GM23338 (cell line): ENCODE measurements around the gene CADPS2. TPM values are rescaled to one million over a fixed set of nuclear protein-coding genes. Genes with fewer than 3 reads are reported as not detected.

Source experiments
- ATAC-seq: fragments of 200-7000 bp; cut with Tn5 transposase; 3 replicates; pipeline ENCODE4 v1.9.1; 2020
- DNase-seq: peaks from one replicate; pipeline ENCODE4 v3.0.0-alpha.2; 2015; ENCODE audit warnings: low spot score
- H2AFZ ChIP-seq: fragments of 200-600 bp; sonication (generic); 2 replicates; pipeline ENCODE4 v1.8.0; 2016; ENCODE audit warnings: antibody characterized with exemption, mild to moderate bottlenecking, moderate library complexity
- H3F3A ChIP-seq: fragments of 200-600 bp; sonication (generic); replicated peaks from 2 replicates; pipeline ENCODE4 v1.8.0; 2017; ENCODE audit warnings: antibody characterized with exemption, mixed run types, low read depth
- H3K27ac ChIP-seq: fragments of 200-600 bp; sonication (generic); 2 replicates; pipeline ENCODE4 v1.6.1; 2016; ENCODE audit warnings: low read depth
- H3K27me3 ChIP-seq: fragments of 200-600 bp; sonication (generic); 2 replicates; pipeline ENCODE4 v1.8.0; 2016; ENCODE audit warnings: mild to moderate bottlenecking, mixed run types, moderate library complexity; ENCODE audit not compliant: insufficient read depth
- H3K36me3 ChIP-seq: fragments of 200-600 bp; sonication (generic); 2 replicates; pipeline ENCODE4 v1.8.0; 2016; ENCODE audit warnings: mild to moderate bottlenecking; ENCODE audit not compliant: insufficient read depth
- H3K4me1 ChIP-seq: fragments of 200-600 bp; sonication (generic); 2 replicates; pipeline ENCODE4 v1.8.0; 2016; ENCODE audit warnings: mild to moderate bottlenecking, moderate library complexity; ENCODE audit not compliant: insufficient read depth
- H3K4me2 ChIP-seq: fragments of 200-600 bp; sonication (generic); 2 replicates; pipeline ENCODE4 v1.7.1; 2017; ENCODE audit warnings: mixed run types
- H3K4me3 ChIP-seq: fragments of 200-600 bp; sonication (generic); 2 replicates; pipeline ENCODE4 v1.6.1; 2016; ENCODE audit warnings: mixed run types
- H3K79me2 ChIP-seq: fragments of 200-600 bp; sonication (generic); replicated peaks from 2 replicates; pipeline ENCODE4 v1.8.0; 2017; ENCODE audit warnings: mild to moderate bottlenecking; ENCODE audit not compliant: insufficient read depth
- H3K9me2 ChIP-seq: fragments of 200-600 bp; sonication (generic); 2 replicates; pipeline ENCODE4 v1.8.0; 2017; ENCODE audit not compliant: insufficient read depth
- H4K20me1 ChIP-seq: fragments of 200-600 bp; sonication (generic); replicated peaks from 2 replicates; pipeline ENCODE4 v1.8.0; 2017; ENCODE audit warnings: mild to moderate bottlenecking; ENCODE audit not compliant: insufficient read depth
- H3K27ac Mint-ChIP-seq: 2 replicates; pipeline ENCODE4 v1.8.0; 2020; ENCODE audit warnings: inconsistent platforms, mild to moderate bottlenecking, moderate library complexity, mixed read lengths
- H3K27me3 Mint-ChIP-seq: 3 replicates; pipeline ENCODE4 v1.8.0; 2022; ENCODE audit warnings: low read depth, mild to moderate bottlenecking, moderate library complexity, mixed read lengths, inconsistent platforms; ENCODE audit not compliant: insufficient read depth, poor library complexity
- H3K36me3 Mint-ChIP-seq: 3 replicates; pipeline ENCODE4 v1.8.0; 2021; ENCODE audit warnings: low read depth, mild to moderate bottlenecking, inconsistent platforms, moderate library complexity, mixed read lengths
- H3K4me1 Mint-ChIP-seq: 3 replicates; pipeline ENCODE4 v1.8.0; 2020; ENCODE audit warnings: mild to moderate bottlenecking, inconsistent platforms, mixed read lengths
- H3K4me3 Mint-ChIP-seq: 3 replicates; pipeline ENCODE4 v1.8.0; 2021; ENCODE audit warnings: moderate library complexity, mild to moderate bottlenecking, inconsistent platforms, mixed read lengths
- H3K9me3 Mint-ChIP-seq: 3 replicates; pipeline ENCODE4 v1.8.0; 2020; ENCODE audit warnings: moderate library complexity, mild to moderate bottlenecking, inconsistent platforms, mixed read lengths
- CREB1 ChIP-seq: fragments of 250-450 bp; sonication (Bioruptor Pico); IDR thresholded peaks from 2 replicates; pipeline ENCODE4 v1.5.0; 2020; ENCODE audit warnings: low read depth, mild to moderate bottlenecking, moderate library complexity
- CTCF ChIP-seq, 2 experiments: fragments of 200-600 bp in 1 of 2; sonication (generic) in 1 of 2; conservative IDR thresholded peaks; 2 replicates each; pipeline versions ENCODE4 v1.5.1 to v1.6.1; 2016 to 2017; ENCODE audit warnings: antibody characterized with exemption in 2 of 2, low read depth in 2 of 2, mild to moderate bottlenecking in 2 of 2, moderate library complexity in 1 of 2
- ETS1 ChIP-seq: IDR thresholded peaks from 2 replicates; pipeline ENCODE4 v1.6.1; 2016; ENCODE audit warnings: antibody characterized with exemption
- EZH2 ChIP-seq: fragments of 200-600 bp; sonication (generic); IDR thresholded peaks from one replicate; pipeline ENCODE4 v1.8.0; 2017; ENCODE audit warnings: antibody characterized with exemption, mild to moderate bottlenecking, low read depth; ENCODE audit not compliant: unreplicated experiment
- EZH2phosphoT487 ChIP-seq: fragments of 200-600 bp; sonication (generic); IDR thresholded peaks from one replicate; pipeline ENCODE4 v1.8.1; 2018; ENCODE audit warnings: antibody characterized with exemption; ENCODE audit not compliant: unreplicated experiment
- JUNB ChIP-seq: IDR thresholded peaks from one replicate; pipeline ENCODE4 v1.6.1; 2016; ENCODE audit warnings: antibody characterized with exemption; ENCODE audit not compliant: unreplicated experiment
- NANOG ChIP-seq: IDR thresholded peaks from 2 replicates; pipeline ENCODE4 v1.6.1; 2016; ENCODE audit warnings: antibody characterized with exemption, borderline replicate concordance
- POLR2AphosphoS5 ChIP-seq: IDR thresholded peaks from 2 replicates; pipeline ENCODE4 v1.6.1; 2016; ENCODE audit warnings: antibody characterized with exemption, low read depth
- REST ChIP-seq: IDR thresholded peaks from one replicate; pipeline ENCODE4 v1.6.1; 2018; ENCODE audit warnings: antibody characterized with exemption; ENCODE audit not compliant: unreplicated experiment
- STAT1 ChIP-seq: IDR thresholded peaks from one replicate; pipeline ENCODE4 v1.6.1; 2016; ENCODE audit warnings: antibody characterized with exemption; ENCODE audit not compliant: unreplicated experiment
- ZNF114 ChIP-seq: fragments of 250-450 bp; sonication (Bioruptor Pico); IDR thresholded peaks from 2 replicates; pipeline ENCODE4 v1.5.0; 2020; ENCODE audit warnings: mild to moderate bottlenecking, moderate library complexity
- ZNF331 ChIP-seq: fragments of 250-450 bp; sonication (Bioruptor Pico); IDR thresholded peaks from 2 replicates; pipeline ENCODE4 v1.5.0; 2020; ENCODE audit warnings: low read depth, mild to moderate bottlenecking, moderate library complexity
- polyA plus RNA-seq: library from polyadenylated mRNA; unstranded; fragments of >200 nt; fragmentation: Nextera tagmentation; extraction: Ambion mirVana; gene quantifications from 2 replicates; pipeline ENCODE4 v1.2.1, GENCODE V29; 2016
- total RNA-seq: library from RNA; depleted of rRNA; stranded (reverse); fragments of >200 nt; shearing (Covaris generic); gene quantifications from 2 replicates; pipeline ENCODE4 v1.2.3, GENCODE V29; 2014
- TF ChIP-seq, protein P1 (sequence below): fragments of 250-450 bp; sonication (Bioruptor Pico); IDR thresholded peaks from 2 replicates; pipeline ENCODE4 v1.5.0; 2020; ENCODE audit warnings: mild to moderate bottlenecking, moderate library complexity

The CADPS2 gene
- total and polyA plus RNA-seq, 2 experiments from 2014 or later = 16.3 to 36.9 TPM

DNA sequence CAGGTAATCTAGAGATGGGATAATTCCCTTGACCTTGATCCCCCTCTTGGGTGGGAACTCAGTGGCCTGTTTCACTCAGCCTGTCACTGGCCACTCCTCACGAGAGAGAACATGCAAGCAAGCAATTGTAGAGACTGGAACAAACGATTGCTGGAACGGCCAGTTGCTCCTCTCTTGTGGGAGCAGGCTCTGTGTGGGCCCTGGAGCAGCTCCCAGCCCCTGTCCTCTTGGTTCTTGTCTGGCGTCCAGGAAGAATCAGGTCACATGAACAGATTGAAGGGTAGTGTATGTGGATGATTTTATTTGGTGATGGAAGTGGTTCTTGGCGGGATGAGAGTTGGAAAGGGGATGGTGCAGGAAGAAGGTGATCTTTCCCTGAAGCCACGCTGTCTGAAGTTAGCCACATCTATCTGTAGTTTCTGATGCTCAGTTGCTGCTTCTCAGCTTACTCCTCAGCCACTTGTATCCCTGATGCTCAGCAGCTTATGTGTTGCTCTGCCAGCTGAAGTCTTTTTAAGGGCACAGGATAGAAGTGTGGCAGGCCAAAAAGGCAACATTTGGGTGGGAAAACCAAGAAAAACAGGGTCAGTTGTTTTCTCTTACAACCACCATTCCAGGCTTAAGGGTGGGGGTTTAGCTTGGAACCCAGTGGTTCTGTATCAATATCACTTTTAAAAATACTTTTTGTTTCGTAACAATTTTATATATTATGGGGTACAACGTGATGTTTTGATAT, 203.3 kb downstream of the CADPS2 start:
- H4K20me1 ChIP-seq = no peaks in the 10 kb centered on the region
- H3K4me1 Mint-ChIP-seq = peaks cover 55% of the 10 kb centered on the region
- H3K27me3 Mint-ChIP-seq = no peaks in the 10 kb centered on the region
- H3K4me1 ChIP-seq = peaks cover 35% of the 10 kb centered on the region
- no peak overlapping the region for H3K4me3 Mint-ChIP-seq
- no peaks in the 10 kb centered on the region for H3K36me3 ChIP-seq
- ATAC-seq (no peak), DNase-seq (no peak)
- H3K9me3 Mint-ChIP-seq = peaks cover 11% of the 10 kb centered on the region; the same call in 2 of the 3 replicates
- no peak overlapping the region for H3K4me2 ChIP-seq
- H3K27ac ChIP-seq = no peak overlapping the region
- H3K4me3 ChIP-seq = no peak overlapping the region
- no peaks in the 10 kb centered on the region for H3K79me2 ChIP-seq
- no peaks in the 10 kb centered on the region for H3K27me3 ChIP-seq
- no peaks in the 10 kb centered on the region for H3K9me2 ChIP-seq
- peaks cover 6% of the 10 kb centered on the region; the same call in 1 of the 3 replicates for H3K36me3 Mint-ChIP-seq
- 0 out of 2 replicates have a peak overlapping the region, but pooled peaks have one; percentile 6 for H3K27ac Mint-ChIP-seq
- no peak overlapping the region for H2AFZ ChIP-seq
- no peaks in the 10 kb centered on the region; the same call in 1 of the 2 replicates for H3F3A ChIP-seq
- TF ChIP-seq EZH2 (no peak), STAT1 (no peak), CTCF (conservative IDR thresholded peaks at IDR 0.05; ENCODE audit: low read depth in 2 of 2) (no peak), REST (no peak), NANOG (no peak), ZNF114 (no peak), CREB1 (CRISPR knock-in tag) (no peak), ZNF331 (no peak), JUNB (no peak), POLR2AphosphoS5 (no peak), ETS1 (no peak), EZH2phosphoT487 (no peak)
- TF ChIP-seq, protein P1, sequence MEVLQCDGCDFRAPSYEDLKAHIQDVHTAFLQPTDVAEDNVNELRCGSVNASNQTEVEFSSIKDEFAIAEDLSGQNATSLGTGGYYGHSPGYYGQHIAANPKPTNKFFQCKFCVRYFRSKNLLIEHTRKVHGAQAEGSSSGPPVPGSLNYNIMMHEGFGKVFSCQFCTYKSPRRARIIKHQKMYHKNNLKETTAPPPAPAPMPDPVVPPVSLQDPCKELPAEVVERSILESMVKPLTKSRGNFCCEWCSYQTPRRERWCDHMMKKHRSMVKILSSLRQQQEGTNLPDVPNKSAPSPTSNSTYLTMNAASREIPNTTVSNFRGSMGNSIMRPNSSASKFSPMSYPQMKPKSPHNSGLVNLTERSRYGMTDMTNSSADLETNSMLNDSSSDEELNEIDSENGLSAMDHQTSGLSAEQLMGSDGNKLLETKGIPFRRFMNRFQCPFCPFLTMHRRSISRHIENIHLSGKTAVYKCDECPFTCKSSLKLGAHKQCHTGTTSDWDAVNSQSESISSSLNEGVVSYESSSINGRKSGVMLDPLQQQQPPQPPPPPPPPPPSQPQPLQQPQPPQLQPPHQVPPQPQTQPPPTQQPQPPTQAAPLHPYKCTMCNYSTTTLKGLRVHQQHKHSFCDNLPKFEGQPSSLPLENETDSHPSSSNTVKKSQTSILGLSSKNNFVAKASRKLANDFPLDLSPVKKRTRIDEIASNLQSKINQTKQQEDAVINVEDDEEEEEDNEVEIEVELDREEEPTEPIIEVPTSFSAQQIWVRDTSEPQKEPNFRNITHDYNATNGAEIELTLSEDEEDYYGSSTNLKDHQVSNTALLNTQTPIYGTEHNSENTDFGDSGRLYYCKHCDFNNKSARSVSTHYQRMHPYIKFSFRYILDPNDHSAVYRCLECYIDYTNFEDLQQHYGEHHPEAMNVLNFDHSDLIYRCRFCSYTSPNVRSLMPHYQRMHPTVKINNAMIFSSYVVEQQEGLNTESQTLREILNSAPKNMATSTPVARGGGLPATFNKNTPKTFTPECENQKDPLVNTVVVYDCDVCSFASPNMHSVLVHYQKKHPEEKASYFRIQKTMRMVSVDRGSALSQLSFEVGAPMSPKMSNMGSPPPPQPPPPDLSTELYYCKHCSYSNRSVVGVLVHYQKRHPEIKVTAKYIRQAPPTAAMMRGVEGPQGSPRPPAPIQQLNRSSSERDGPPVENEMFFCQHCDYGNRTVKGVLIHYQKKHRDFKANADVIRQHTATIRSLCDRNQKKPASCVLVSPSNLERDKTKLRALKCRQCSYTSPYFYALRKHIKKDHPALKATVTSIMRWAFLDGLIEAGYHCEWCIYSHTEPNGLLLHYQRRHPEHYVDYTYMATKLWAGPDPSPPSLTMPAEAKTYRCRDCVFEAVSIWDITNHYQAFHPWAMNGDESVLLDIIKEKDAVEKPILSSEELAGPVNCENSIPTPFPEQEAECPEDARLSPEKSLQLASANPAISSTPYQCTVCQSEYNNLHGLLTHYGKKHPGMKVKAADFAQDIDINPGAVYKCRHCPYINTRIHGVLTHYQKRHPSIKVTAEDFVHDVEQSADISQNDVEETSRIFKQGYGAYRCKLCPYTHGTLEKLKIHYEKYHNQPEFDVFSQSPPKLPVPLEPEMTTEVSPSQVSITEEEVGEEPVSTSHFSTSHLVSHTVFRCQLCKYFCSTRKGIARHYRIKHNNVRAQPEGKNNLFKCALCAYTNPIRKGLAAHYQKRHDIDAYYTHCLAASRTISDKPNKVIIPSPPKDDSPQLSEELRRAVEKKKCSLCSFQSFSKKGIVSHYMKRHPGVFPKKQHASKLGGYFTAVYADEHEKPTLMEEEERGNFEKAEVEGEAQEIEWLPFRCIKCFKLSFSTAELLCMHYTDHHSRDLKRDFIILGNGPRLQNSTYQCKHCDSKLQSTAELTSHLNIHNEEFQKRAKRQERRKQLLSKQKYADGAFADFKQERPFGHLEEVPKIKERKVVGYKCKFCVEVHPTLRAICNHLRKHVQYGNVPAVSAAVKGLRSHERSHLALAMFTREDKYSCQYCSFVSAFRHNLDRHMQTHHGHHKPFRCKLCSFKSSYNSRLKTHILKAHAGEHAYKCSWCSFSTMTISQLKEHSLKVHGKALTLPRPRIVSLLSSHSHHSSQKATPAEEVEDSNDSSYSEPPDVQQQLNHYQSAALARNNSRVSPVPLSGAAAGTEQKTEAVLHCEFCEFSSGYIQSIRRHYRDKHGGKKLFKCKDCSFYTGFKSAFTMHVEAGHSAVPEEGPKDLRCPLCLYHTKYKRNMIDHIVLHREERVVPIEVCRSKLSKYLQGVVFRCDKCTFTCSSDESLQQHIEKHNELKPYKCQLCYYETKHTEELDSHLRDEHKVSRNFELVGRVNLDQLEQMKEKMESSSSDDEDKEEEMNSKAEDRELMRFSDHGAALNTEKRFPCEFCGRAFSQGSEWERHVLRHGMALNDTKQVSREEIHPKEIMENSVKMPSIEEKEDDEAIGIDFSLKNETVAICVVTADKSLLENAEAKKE (CRISPR knock-in tag) = no peak
